Keratinocyte (primary cell): ENCODE results near the gene TDRD1. TPM values are rescaled to one million over a fixed set of nuclear protein-coding genes. Genes with fewer than 3 reads are reported as not detected.

Experiments used
- DNase-seq: peaks from one replicate; pipeline ENCODE4 v3.0.0-alpha.2; 2011; ENCODE audit warnings: low read depth, missing footprints, low spot score
- FAIRE-seq: peaks from 2 replicates; lab custom pipeline; 2011; peaks lifted over from hg19 to GRCh38; lab: Jason Lieb, UNC
- H2AFZ ChIP-seq: 2 replicates; pipeline ENCODE4 v1.6.0; 2012; ENCODE audit warnings: low read length, control low read depth, inconsistent platforms; ENCODE audit not compliant: control insufficient read depth
- H3K27ac ChIP-seq: 2 replicates; pipeline ENCODE4 v1.5.1; 2011; ENCODE audit warnings: low read length; ENCODE audit not compliant: control insufficient read depth, insufficient read depth
- H3K27me3 ChIP-seq: 3 replicates; pipeline ENCODE4 v1.6.0; 2011; ENCODE audit warnings: low read length; ENCODE audit not compliant: control insufficient read depth, insufficient read depth; ENCODE audit errors: extremely low read depth
- H3K36me3 ChIP-seq, 2 experiments: 2 replicates in 1 of 2; 3 replicates in 1 of 2; pipeline ENCODE4 v1.5.1; 2011; ENCODE audit warnings: low read length in 2 of 2, mild to moderate bottlenecking in 1 of 2; ENCODE audit not compliant: control insufficient read depth in 2 of 2, insufficient read depth in 2 of 2; ENCODE audit errors: extremely low read depth in 1 of 2
- H3K4me1 ChIP-seq: 3 replicates; pipeline ENCODE4 v1.5.1; 2011; ENCODE audit warnings: low read length; ENCODE audit not compliant: control insufficient read depth, insufficient read depth; ENCODE audit errors: extremely low read depth
- H3K4me2 ChIP-seq: 3 replicates; pipeline ENCODE4 v1.6.0; 2011; ENCODE audit warnings: low read depth, low read length; ENCODE audit not compliant: control insufficient read depth, insufficient read depth; ENCODE audit errors: extremely low read depth
- H3K4me3 ChIP-seq, 3 experiments: fragments of 200-600 bp in 1 of 3; sonication (generic) in 1 of 3; 2 replicates in 2 of 3; 3 replicates in 1 of 3; pipeline ENCODE4 v1.5.1; 2011 to 2016; ENCODE audit warnings: low read length in 3 of 3, mild to moderate bottlenecking in 3 of 3, control low read depth in 2 of 3, inconsistent platforms in 1 of 3, low read depth in 1 of 3, mixed read lengths in 1 of 3, mixed run types in 1 of 3, moderate library complexity in 1 of 3; ENCODE audit not compliant: control insufficient read depth in 2 of 3, insufficient read depth in 2 of 3; ENCODE audit errors: extremely low read depth in 1 of 3
- H3K79me2 ChIP-seq: 2 replicates; pipeline ENCODE4 v1.6.0; 2012; ENCODE audit warnings: low read length; ENCODE audit not compliant: control insufficient read depth, insufficient read depth
- H3K9ac ChIP-seq: 3 replicates; pipeline ENCODE4 v1.6.0; 2011; ENCODE audit warnings: low read length; ENCODE audit not compliant: control insufficient read depth, insufficient read depth; ENCODE audit errors: extremely low read depth
- H3K9me1 ChIP-seq: 3 replicates; pipeline ENCODE4 v1.6.0; 2011; ENCODE audit warnings: low read length; ENCODE audit not compliant: control insufficient read depth, insufficient read depth; ENCODE audit errors: extremely low read depth
- H3K9me3 ChIP-seq: 2 replicates; pipeline ENCODE4 v1.5.1; 2012; ENCODE audit warnings: low read depth, low read length; ENCODE audit not compliant: control insufficient read depth
- H4K20me1 ChIP-seq: 3 replicates; pipeline ENCODE4 v1.6.0; 2011; ENCODE audit warnings: low read length; ENCODE audit not compliant: control insufficient read depth, insufficient read depth; ENCODE audit errors: extremely low read depth
- CTCF ChIP-seq, 3 experiments: IDR thresholded peaks in 1 of 3; conservative IDR thresholded peaks in 1 of 3; optimal IDR thresholded peaks in 1 of 3; 2 replicates in 2 of 3; 3 replicates in 1 of 3; pipeline versions ENCODE3 to v1.5.1; 2011; ENCODE audit warnings: low read length in 3 of 3, mild to moderate bottlenecking in 3 of 3, moderate library complexity in 2 of 3, control low read depth in 1 of 3, inconsistent platforms in 1 of 3; ENCODE audit not compliant: insufficient read depth in 2 of 3; ENCODE audit errors: extremely low read depth in 1 of 3
- EZH2 ChIP-seq: IDR thresholded peaks from one replicate; pipeline ENCODE4 v1.6.1; 2012; ENCODE audit warnings: inconsistent platforms, mild to moderate bottlenecking, low read length, moderate library complexity
- dilution Hi-C: fragments of 300-500 bp; cut with MboI; formaldehyde crosslinking; loops from one replicate; pipeline ENCODE4 v1.7.0; 2020; ENCODE audit warnings: low sequenced_read_pairs; ENCODE audit not compliant: extremely low pct_ligation_motif_present
- polyA plus RNA-seq, 5 experiments: library from polyadenylated mRNA; depleted of rRNA in 3 of 5; stranded (reverse) in 3 of 5; stranded (forward) in 1 of 5; unstranded in 1 of 5; fragments of >200 nt; gene quantifications; 1 replicate in 1 of 5; 2 replicates in 3 of 5; 3 replicates in 1 of 5; pipeline versions ENCODE4 v1.2.1 to v1.2.3, GENCODE V29; 2011 to 2012; ENCODE audit warnings: missing spikeins in 2 of 5, low read depth in 1 of 5, low replicate concordance in 1 of 5

TDRD1 gene
- polyA plus RNA-seq, 1 donor (not counting 4 experiments of a cell fraction or from before 2014, with no cell fraction given): 0.56 TPM

- no peaks in the 10 kb centered on the region for H3K9me1 ChIP-seq
- TF ChIP-seq CTCF (optimal IDR thresholded peaks at IDR 0.05 in 1 of 3, IDR thresholded peaks at IDR 0.05 in 1 of 3, conservative IDR thresholded peaks at IDR 0.05 in 1 of 3; ENCODE audit: extremely low read depth in 1 of 3, insufficient read depth in 2 of 3, low read length in 3 of 3) (no peak), EZH2 (no peak)
- no peaks in the 10 kb centered on the region for H3K79me2 ChIP-seq
- H3K4me3 ChIP-seq: no peak overlapping the region
- no peaks in the 10 kb centered on the region for H3K36me3 ChIP-seq
- H3K4me1 ChIP-seq: no peaks in the 10 kb centered on the region
- FAIRE-seq (no peak), DNase-seq (no peak)
- H3K9ac ChIP-seq: no peak overlapping the region
- dilution Hi-C loops: no loop called here
- H3K9me3 ChIP-seq: no peaks in the 10 kb centered on the region
- H4K20me1 ChIP-seq: no peaks in the 10 kb centered on the region
- no peak overlapping the region for H3K4me2 ChIP-seq
- H3K27ac ChIP-seq: no peak overlapping the region
- peaks cover 8% of the 10 kb centered on the region for H3K27me3 ChIP-seq
- no peak overlapping the region for H2AFZ ChIP-seq
Measured at GRCh38 chr10:114228156-114228555, 49.0 kb downstream of the TDRD1 start.

- Histone ChIP-seq H3K27ac (no peak overlapping the region), H4K20me1 (no peaks in the 10 kb centered on the region), H3K27me3 (peaks cover 2% of the 10 kb centered on the region), H3K36me3 (no peaks in the 10 kb centered on the region), H3K4me3 (no peak overlapping the region), H3K9me3 (no peaks in the 10 kb centered on the region), H3K4me1 (peaks cover 6% of the 10 kb centered on the region), H3K9me1 (no peaks in the 10 kb centered on the region), H3K79me2 (no peaks in the 10 kb centered on the region), H2AFZ (no peak overlapping the region), H3K9ac (no peak overlapping the region), H3K4me2 (no peak overlapping the region)
- no peak for FAIRE-seq
- DNase-seq: no peak
- dilution Hi-C loops: no loop called here
- TF ChIP-seq EZH2: no peak
- no peak for TF ChIP-seq CTCF (optimal IDR thresholded peaks at IDR 0.05 in 1 of 3, IDR thresholded peaks at IDR 0.05 in 1 of 3, conservative IDR thresholded peaks at IDR 0.05 in 1 of 3; ENCODE audit: extremely low read depth in 1 of 3, insufficient read depth in 2 of 3, low read length in 3 of 3)
Measured at GRCh38 chr10:114232561-114233176, 53.5 kb downstream of the TDRD1 start.
